GM19025 (cell line): Measurements from ENCODE around the gene PLXNB2.
"Not testable (repeated sequence)": the region's sequence is repeated elsewhere in the genome, so short reads cannot be mapped to it uniquely, and the experiment has no call there.

Source experiments
- ATAC-seq: cut with Tn5 transposase; IDR thresholded peaks from one replicate; pipeline ENCODE4 v1.9.1; 2021; ENCODE audit warnings: mild to moderate bottlenecking, low read depth, moderate library complexity; ENCODE audit not compliant: unreplicated experiment

PLXNB2 gene

GRCh38 chr22:50326225-50326955 lies 18.9 kb upstream of the PLXNB2 start:
- peak; percentile 3 for ATAC-seq

- no peak for ATAC-seq
Measured at GRCh38 chr22:50325444-50326224, 18.2 kb upstream of the PLXNB2 start.

- ATAC-seq = no peak
Measured at GRCh38 chr22:50323900-50324299, 16.5 kb upstream of the PLXNB2 start.

- ATAC-seq = not testable (repeated sequence)
Measured at GRCh38 chr22:50322382-50323104, 15.1 kb upstream of the PLXNB2 start.

- no peak for ATAC-seq
Measured at GRCh38 chr22:50320671-50321325, 13.4 kb upstream of the PLXNB2 start.

GRCh38 chr22:50320116-50320515 lies 12.7 kb upstream of the PLXNB2 start:
- no peak for ATAC-seq

GRCh38 chr22:50319503-50319951 lies 12.1 kb upstream of the PLXNB2 start:
- ATAC-seq = no peak

GRCh38 chr22:50318698-50319411 lies 11.4 kb upstream of the PLXNB2 start:
- no peak for ATAC-seq

GRCh38 chr22:50318356-50318697 lies 10.9 kb upstream of the PLXNB2 start:
- ATAC-seq = no peak

GRCh38 chr22:50317674-50318073 lies 10.2 kb upstream of the PLXNB2 start:
- no peak for ATAC-seq

GRCh38 chr22:50317178-50317577 lies 9.7 kb upstream of the PLXNB2 start:
- no peak for ATAC-seq

GRCh38 chr22:50316114-50317065 lies 8.9 kb upstream of the PLXNB2 start:
- ATAC-seq = no peak

- ATAC-seq = no peak
Measured at GRCh38 chr22:50315289-50316113, 8.1 kb upstream of the PLXNB2 start.

- ATAC-seq = peak; percentile 75
Measured at GRCh38 chr22:50314455-50315288, 7.2 kb upstream of the PLXNB2 start.

GRCh38 chr22:50314081-50314454 lies 6.6 kb upstream of the PLXNB2 start:
- no peak for ATAC-seq

GRCh38 chr22:50313600-50313999 lies 6.2 kb upstream of the PLXNB2 start:
- ATAC-seq = no peak

GRCh38 chr22:50313021-50313420 lies 5.6 kb upstream of the PLXNB2 start:
- no peak for ATAC-seq
